Smooth muscle cell (in vitro differentiated cells): ENCODE data around the gene CABP2. TPM values are rescaled to one million over a fixed set of nuclear protein-coding genes. Genes with fewer than 3 reads are reported as not detected.
"Not testable (repeated sequence)": the region's sequence is repeated elsewhere in the genome, so short reads cannot be mapped to it uniquely, and the experiment has no call there.

ENCODE experiments used
- DNase-seq: peaks from one replicate; lab custom pipeline; 2025; ENCODE audit not compliant: unreplicated experiment; lab: John Stamatoyannopoulos, UW
- H2AFZ ChIP-seq: fragments of 200-600 bp; sonication (generic); 2 replicates; pipeline ENCODE4 v1.6.0; 2016; ENCODE audit warnings: antibody characterized with exemption, low read depth, mild to moderate bottlenecking
- H3F3A ChIP-seq: fragments of 200-600 bp; sonication (generic); 2 replicates; pipeline ENCODE4 v1.6.0; 2017; ENCODE audit warnings: antibody characterized with exemption, low read depth
- H3K27ac ChIP-seq: fragments of 200-600 bp; sonication (generic); 2 replicates; pipeline ENCODE4 v1.5.1; 2016; ENCODE audit warnings: low read depth, mild to moderate bottlenecking
- H3K27me3 ChIP-seq: fragments of 200-600 bp; sonication (generic); 2 replicates; pipeline ENCODE4 v1.6.1; 2016; ENCODE audit warnings: low read depth, mild to moderate bottlenecking
- H3K36me3 ChIP-seq: fragments of 200-600 bp; sonication (generic); 2 replicates; pipeline ENCODE4 v1.5.1; 2016; ENCODE audit warnings: low read depth
- H3K4me1 ChIP-seq: fragments of 200-600 bp; sonication (generic); 2 replicates; pipeline ENCODE4 v1.5.1; 2016; ENCODE audit warnings: low read depth
- H3K4me2 ChIP-seq: fragments of 200-600 bp; sonication (generic); 2 replicates; pipeline ENCODE4 v1.6.0; 2016; ENCODE audit warnings: mild to moderate bottlenecking
- H3K4me3 ChIP-seq: fragments of 200-600 bp; sonication (generic); 2 replicates; pipeline ENCODE4 v1.5.1; 2016; ENCODE audit warnings: mild to moderate bottlenecking
- H3K79me2 ChIP-seq: fragments of 200-600 bp; sonication (generic); 2 replicates; pipeline ENCODE4 v1.6.0; 2016; ENCODE audit warnings: low read depth, mild to moderate bottlenecking
- H3K9ac ChIP-seq: fragments of 200-600 bp; sonication (generic); 2 replicates; pipeline ENCODE4 v1.6.0; 2016; ENCODE audit warnings: low read depth
- H3K9me3 ChIP-seq: fragments of 200-600 bp; sonication (generic); replicated peaks from 2 replicates; pipeline ENCODE4 v1.5.1; 2016; ENCODE audit warnings: low read depth
- H4K20me1 ChIP-seq: fragments of 200-600 bp; sonication (generic); 2 replicates; pipeline ENCODE4 v1.6.0; 2016; ENCODE audit warnings: low read depth
- WGBS: methylation state at CpG from one replicate; pipeline ENCODE4 v1.1.7; 2016; ENCODE audit warnings: low lambda C conversion rate; 5-methylcytosine and 5-hydroxymethylcytosine counted together
- polyA plus RNA-seq: library from polyadenylated mRNA; unstranded; fragments of >200 nt; fragmentation: Nextera tagmentation; extraction: Ambion mirVana; gene quantifications from 2 replicates; pipeline ENCODE4 v1.2.1, GENCODE V29; 2016
- total RNA-seq: library from RNA; depleted of rRNA; stranded (reverse); fragments of >200 nt; gene quantifications from 2 replicates; pipeline ENCODE4 v1.2.3, GENCODE V29; 2014
- TF ChIP-seq, protein P1 (sequence below): fragments of 200-600 bp; sonication (generic); IDR thresholded peaks from 2 replicates; pipeline ENCODE4 v1.5.1; 2017; ENCODE audit warnings: borderline replicate concordance, mild to moderate bottlenecking, antibody characterized with exemption; ENCODE audit not compliant: insufficient read depth, poor library complexity, severe bottlenecking

The CABP2 gene
- total and polyA plus RNA-seq, 2 experiments from 2014 or later, result not detected

DNA sequence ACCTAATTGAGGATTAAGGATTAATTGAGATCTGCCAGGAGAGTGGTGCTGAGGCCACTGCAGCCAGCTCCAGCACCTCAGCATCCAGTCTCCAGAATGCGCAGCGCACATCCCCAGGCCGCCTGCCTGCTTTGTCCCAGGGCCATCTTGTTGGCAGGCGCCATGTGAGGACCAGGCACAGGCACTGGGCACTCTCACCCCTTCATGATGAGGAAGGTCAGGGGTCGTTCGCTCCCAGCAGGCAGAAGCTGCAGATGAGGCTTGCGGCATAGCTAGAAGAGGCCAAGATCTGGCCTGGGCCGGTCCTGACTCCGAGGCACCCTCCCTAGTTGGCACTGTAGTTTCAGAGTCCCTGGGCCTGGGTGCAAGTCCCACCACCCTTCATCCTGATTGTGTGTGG is 6.4 kb downstream of the CABP2 start:
- TF ChIP-seq, protein P1, sequence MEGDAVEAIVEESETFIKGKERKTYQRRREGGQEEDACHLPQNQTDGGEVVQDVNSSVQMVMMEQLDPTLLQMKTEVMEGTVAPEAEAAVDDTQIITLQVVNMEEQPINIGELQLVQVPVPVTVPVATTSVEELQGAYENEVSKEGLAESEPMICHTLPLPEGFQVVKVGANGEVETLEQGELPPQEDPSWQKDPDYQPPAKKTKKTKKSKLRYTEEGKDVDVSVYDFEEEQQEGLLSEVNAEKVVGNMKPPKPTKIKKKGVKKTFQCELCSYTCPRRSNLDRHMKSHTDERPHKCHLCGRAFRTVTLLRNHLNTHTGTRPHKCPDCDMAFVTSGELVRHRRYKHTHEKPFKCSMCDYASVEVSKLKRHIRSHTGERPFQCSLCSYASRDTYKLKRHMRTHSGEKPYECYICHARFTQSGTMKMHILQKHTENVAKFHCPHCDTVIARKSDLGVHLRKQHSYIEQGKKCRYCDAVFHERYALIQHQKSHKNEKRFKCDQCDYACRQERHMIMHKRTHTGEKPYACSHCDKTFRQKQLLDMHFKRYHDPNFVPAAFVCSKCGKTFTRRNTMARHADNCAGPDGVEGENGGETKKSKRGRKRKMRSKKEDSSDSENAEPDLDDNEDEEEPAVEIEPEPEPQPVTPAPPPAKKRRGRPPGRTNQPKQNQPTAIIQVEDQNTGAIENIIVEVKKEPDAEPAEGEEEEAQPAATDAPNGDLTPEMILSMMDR, result no peak
- Histone ChIP-seq H3K36me3 (no peaks in the 10 kb centered on the region), H3K27ac (no peak overlapping the region), H3K4me3 (no peak overlapping the region), H3K9ac (no peak overlapping the region), H3K27me3 (no peaks in the 10 kb centered on the region), H2AFZ (no peak overlapping the region), H3F3A (no peaks in the 10 kb centered on the region), H3K4me1 (no peaks in the 10 kb centered on the region), H3K79me2 (no peaks in the 10 kb centered on the region), H4K20me1 (no peaks in the 10 kb centered on the region), H3K4me2 (no peak overlapping the region), H3K9me3 (no peaks in the 10 kb centered on the region)
- no peak for DNase-seq
- WGBS, result 92% methylated on average over 9 of the region's 9 CpGs

DNA sequence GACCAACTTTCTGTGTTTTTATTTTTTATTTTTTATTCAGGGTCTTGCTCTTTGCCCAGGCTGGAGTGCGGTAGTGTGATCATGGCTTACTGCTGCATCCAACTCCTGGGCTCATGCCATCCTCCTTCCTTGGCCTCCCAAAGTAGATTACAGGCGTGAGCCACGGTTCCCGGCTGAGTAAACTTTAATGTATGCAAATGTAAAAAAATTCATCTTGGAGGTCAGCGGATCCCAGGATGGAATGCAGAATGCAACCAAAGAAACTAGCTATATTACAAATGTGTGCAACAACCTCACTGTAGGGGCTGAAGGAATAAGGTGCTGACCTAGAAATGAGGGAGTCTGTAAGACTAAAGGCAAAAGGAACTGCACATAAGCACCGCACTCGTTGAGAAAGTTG is 9.1 kb downstream of the CABP2 start:
- Histone ChIP-seq H3F3A (no peaks in the 10 kb centered on the region), H3K79me2 (no peaks in the 10 kb centered on the region), H3K36me3 (no peaks in the 10 kb centered on the region), H3K4me2 (no peak overlapping the region), H3K27ac (no peak overlapping the region), H2AFZ (no peak overlapping the region), H3K27me3 (no peaks in the 10 kb centered on the region), H3K4me3 (no peak overlapping the region), H3K4me1 (no peaks in the 10 kb centered on the region), H3K9ac (no peak overlapping the region), H3K9me3 (no peaks in the 10 kb centered on the region), H4K20me1 (no peaks in the 10 kb centered on the region)
- DNase-seq, result no peak
- TF ChIP-seq, protein P1, result no peak
- WGBS, result 91% methylated on average over 7 of the region's 7 CpGs

DNA sequence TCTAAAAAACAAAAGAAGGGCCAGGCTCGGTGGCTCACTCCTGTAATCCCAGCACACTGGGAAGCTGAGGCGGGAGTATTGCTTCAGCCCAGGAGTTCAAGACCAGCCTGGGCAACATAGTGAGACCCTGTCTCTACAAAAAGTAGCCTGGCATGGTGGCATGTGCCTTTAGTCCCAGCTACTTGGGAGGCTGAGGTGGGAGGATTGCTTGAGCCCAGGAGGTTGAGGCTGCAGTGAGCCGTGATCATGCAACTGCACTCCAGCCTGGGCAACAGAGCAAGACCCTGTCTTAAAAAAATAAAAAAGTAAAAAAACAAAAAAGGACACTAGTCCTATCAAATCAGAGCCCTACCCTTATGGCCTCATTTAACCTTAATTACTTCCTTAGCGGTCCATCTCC is 11.7 kb downstream of the CABP2 start:
- H3F3A ChIP-seq, H3K9me3 ChIP-seq, H2AFZ ChIP-seq, H3K27ac ChIP-seq, H3K4me1 ChIP-seq, H4K20me1 ChIP-seq, H3K9ac ChIP-seq, H3K4me3 ChIP-seq, H3K27me3 ChIP-seq, H3K79me2 ChIP-seq, H3K4me2 ChIP-seq, H3K36me3 ChIP-seq, DNase-seq: not testable (repeated sequence)
- WGBS, result 95% methylated on average over 4 of the region's 4 CpGs

DNA sequence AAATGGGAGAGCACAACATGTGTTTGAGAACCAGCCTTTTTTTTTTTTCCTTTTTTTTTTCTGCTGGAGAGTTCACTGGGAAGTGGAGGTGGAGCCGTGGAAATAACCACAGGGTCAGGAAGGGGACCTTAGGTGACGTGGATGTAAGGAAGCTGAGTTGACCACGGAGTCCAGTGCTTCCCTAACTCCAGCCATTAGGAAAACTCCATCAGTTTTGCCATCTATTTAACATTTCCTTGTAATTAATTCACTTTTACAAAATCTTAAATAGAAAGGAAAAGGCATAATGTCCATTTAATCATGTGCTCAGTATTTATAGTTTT is 13.3 kb downstream of the CABP2 start:
- Histone ChIP-seq H3K79me2 (no peaks in the 10 kb centered on the region), H3K4me3 (no peak overlapping the region), H2AFZ (no peak overlapping the region), H3K4me1 (peaks cover 11% of the 10 kb centered on the region), H4K20me1 (no peaks in the 10 kb centered on the region), H3K4me2 (no peak overlapping the region), H3K36me3 (no peaks in the 10 kb centered on the region), H3K27me3 (no peaks in the 10 kb centered on the region), H3K9ac (no peak overlapping the region), H3K27ac (no peak overlapping the region), H3K9me3 (no peaks in the 10 kb centered on the region), H3F3A (peaks cover 4% of the 10 kb centered on the region)
- TF ChIP-seq, protein P1, result no peak
- 88% methylated on average over 3 of the region's 3 CpGs for WGBS
- DNase-seq, result no peak
